HG02870 (cell line): ENCODE data around the gene MBTPS1.

ENCODE experiments used
- ATAC-seq: cut with Tn5 transposase; IDR thresholded peaks from one replicate; pipeline ENCODE4 v1.9.1; 2021; ENCODE audit warnings: mild to moderate bottlenecking, moderate library complexity; ENCODE audit not compliant: unreplicated experiment

The MBTPS1 gene

DNA sequence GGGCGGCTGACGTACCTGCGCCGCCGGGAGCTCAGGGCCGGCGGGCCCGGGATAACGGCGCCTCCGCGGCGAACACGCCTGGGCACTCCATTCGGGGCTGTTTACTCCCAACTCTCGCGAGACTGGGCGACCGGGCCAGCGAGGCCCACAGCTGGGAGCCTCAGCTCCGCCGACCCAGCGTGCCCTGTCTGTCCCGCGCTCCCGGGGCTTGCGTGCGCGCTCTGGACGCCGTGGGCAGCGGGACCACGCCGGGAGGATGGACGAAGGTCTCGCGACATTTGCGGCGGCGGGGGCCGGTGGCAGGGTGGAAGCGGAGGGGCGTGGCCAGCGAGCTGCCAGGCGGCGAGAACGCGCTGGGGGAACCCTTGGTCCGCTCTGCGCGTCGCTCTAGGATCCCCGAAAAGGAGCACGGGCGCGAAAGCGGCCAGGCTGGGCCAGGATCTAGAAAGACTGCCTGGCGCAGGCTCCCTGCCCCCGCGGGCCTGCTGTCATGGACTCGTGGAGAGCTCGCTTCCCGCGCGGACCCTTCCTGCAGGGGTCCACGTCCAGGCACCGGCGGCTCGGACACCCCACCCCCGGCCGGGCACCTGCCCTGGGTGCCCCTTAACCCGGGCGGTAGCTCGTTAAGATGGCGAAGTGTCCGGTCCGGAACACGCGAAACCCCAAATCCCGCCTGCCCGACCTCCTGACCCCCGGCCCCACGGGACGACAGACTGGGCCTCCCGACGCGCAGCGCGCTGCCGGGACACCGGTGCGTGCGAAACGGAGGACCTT, at the start of gene MBTPS1:
Gene MBTPS1, minus strand, starts transcription at position 223 of the 774 bp plus-strand sequence. CDS start 15,159 bp downstream, outside the sequence.
- peak; percentile 82 for ATAC-seq

DNA sequence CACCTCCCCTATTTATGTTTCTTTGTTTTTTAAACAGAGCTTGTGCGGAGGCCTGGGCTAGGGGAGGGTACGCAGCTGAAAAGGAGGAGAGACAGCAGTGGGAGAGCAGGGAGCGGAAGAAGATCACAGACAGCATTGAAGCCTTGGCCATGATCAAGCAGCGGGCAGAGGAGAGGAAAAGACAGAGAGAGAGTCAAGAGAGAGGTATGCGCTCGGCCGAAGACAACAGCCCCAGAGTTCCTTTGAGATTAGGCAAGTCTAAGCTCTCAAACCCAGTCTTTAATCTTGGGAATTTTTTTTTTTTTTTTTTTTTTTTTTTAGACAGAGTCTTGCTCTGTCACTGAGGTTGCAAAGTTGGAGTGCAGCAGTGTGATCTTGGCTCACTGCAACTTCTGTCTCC, 49.0 kb upstream of the MBTPS1 start:
- ATAC-seq: no peak

DNA sequence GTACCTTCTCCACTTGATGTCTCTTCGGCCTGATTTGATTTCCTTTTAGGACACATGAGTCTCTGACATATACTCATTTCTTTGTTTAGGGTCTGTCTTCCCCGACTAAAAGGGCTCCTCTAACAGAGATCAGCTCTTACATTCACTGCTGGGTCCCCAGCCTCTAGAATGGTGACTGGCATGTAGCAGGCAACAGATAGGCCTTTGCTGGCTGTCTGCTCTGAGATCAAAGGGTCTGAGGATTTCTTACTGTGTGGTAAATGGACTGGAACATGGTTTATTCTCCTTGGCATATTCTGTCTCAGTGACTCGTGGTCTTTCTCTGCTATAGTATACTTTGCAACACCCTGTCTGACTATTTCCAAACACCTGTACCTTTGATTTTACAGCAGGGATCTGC, 45.1 kb upstream of the MBTPS1 start:
- ATAC-seq: no peak

DNA sequence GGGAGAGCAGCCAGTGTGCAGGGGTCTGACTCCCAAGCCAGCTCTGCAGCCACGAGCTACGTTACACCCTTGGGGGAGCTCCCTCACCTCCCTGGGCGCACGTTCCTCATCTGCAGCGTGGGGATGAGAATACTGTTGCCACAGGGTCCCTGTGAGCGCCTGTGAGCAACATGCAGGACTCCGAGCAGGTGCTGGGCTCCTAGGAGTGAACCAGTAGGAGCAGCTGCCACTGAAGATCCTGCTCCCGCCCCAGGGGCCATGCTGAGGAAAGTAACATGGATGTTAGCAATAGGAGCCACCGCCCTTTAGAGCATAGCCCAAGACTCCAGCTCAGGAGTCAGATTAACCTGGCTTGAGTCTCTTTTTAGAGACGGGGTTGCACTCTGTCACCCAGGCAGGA, 44.3 kb upstream of the MBTPS1 start:
- no peak for ATAC-seq

DNA sequence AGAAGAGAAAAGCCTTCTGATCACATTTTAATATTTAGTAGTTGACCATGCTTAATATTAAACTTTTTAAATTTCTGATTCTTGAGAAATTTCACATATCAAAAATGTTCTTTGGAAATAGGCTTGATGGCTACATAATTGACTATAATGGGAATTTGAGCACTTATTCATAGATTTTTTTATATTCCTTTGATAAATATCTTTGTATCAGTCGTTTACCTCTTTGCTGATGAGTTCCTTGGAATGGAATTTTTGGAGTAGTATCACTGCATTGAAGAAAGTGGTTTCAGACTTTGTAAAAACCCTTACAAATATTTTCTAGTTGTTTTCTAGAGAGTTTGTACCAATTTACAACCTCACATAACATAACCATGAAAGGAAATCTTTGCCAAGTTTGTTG, 43.1 kb upstream of the MBTPS1 start:
- ATAC-seq: no peak

DNA sequence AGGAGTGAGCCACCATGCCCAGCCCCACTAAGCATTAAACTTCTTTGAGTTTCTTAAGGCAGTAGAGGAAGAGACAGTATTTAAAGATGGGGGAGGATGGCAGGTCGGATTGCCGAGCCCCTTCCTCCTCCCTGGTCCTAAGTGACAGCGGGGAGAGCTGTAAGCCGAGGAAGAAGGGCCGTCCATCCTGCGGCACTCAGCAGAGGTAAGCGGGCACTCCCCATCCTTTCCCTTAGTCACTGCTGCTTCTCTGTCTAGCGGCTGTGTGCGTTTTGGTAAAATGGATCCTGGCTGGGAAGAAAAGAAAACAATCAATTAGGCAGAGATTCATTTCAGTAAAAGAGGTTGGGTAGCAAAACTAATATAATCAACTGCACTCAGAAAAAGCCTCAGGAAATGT, 42.3 kb upstream of the MBTPS1 start:
- ATAC-seq: no peak

DNA sequence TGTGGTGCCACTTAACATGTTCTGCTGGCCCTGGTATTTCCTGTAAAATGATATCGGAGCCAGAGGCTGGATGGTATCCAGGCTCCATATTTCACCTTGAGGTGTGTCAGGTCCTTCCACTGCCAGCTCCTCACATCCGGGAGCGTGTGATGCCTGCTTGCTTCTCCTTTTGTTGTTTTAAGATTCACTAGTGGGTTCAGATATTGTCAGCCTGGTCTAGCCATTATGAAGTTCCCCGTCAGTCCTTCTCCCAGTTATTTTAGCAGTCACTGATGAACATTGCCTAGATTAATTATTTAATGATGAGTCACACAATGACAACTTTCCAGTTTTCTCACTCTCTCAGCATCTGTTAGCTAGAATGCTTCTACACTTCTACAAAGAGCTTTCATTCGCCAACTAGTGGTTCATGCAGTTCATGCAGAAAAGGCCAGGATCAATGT, 39.6 kb upstream of the MBTPS1 start:
- no peak for ATAC-seq

DNA sequence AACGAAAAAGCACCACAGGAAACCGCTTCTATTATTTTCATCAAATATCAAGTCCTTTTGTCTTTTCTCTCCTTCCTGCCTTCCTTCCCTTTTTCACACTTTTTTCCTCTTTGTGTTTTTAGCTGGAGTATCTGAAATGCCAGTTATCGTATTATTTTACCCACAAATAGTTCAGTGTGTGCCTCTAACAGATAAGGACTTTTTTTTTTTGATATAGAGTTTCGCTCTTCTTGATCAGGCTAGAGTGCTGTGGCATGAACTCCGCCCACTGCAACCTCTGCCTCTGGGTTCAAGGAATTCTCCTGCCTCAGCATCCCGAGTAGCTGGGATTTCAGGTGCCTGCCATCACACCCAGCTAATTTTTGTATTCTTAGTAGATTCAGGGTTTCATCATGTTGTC, 39.0 kb upstream of the MBTPS1 start:
- ATAC-seq: no peak

DNA sequence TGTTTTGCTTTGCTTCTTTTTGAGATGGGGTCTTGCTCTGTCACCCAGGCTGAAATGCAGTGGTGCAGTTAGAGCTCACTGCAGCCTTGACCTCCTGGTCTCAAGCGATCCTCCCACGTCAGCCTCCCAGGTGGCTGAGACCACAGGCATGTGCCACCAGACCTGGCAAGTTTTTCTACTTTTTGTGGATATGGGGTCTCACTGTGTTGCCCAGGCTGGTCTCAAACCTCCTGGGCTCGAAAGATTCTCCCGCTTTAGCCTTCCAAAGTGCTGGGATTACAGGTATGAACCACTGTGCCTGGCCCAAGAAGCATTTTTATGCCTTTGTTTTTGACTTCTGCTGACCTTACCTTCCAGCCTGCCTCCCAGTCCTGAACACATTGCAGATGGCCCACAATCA, 38.5 kb upstream of the MBTPS1 start:
- no peak for ATAC-seq

DNA sequence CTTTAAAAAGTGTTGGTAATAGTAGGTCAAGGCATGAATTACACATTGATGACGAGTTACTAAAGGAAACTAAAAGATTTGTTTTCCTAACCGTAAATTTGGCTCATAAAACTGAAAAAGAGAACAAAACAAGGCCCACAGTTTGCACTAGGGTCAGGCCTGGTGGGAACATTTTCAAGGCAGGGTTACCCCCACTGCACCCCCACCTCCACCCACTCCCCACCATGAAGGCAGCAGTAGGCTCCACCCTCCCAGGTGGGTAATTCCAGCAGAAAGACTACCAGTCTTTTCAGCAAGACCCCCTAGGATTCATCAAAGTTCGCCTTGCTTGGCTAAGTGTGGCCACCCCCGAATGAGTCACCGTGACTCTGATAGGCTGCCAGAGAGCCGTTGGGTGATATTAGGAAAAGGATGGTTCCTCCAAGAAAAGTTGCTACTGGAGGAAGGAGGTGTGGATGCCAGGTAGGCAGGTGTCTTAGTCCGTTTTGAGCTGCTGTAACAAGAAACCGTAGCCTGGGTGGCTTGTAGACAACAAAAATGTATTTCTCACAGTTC, 37.0 kb upstream of the MBTPS1 start:
- no peak for ATAC-seq

DNA sequence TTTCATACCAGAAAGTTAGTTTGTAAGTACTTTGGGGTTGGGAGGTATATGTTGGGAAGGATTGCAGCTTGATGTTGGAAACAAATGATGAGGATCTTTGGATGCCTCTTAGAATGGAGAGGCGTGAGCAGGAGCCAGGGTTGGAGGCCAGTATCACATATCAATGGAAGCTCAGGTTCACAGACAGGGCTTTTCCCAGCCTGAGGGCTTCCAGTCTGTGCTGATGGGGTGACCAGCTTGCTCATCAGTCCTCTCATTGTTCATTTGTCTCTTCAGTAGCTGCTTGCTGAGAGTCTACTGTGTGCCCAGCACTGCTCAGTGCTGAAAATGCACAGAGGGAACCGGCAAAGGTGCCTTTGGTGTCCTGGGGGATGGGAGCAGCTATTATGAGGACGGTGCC, 34.2 kb upstream of the MBTPS1 start:
- no peak for ATAC-seq

DNA sequence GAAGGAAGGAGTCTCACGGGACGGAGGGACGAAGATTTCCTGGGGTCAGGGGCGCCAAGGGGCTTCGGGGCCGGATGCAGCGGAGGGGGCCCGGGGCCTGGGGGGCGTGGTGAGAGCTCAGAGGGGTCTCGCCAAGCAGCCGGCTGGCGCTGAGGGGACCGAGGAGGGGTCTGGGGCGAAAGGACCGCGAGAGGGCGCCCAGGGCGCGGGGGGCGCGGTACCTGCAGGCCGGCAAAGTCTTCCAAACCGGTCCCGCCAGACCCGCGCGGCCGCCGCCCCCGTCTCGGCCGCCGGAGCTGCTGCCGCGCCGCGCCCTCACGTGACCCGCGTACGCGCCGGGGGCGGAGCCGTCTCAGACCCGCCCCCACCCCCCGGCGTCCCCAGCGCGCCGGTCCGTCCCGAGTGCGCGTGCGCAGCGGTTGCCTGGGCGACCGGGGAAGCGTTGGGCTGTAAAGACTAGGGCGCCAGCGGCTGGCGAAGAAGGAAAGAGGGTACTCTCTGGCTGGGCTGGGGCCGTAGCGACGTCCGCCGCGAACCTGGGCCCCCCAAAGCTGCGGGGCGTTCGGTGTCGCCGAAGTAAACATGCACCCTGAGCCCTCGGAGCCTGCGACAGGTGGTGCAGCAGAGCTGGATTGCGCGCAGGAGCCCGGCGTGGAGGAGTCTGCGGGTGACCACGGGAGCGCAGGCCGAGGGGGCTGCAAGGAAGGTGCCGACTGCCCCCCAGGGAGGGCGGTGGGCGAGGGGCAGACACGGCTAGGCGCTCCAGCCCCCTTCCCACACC, 28.3 kb upstream of the MBTPS1 start, which contains the start of the genes DNAAF1 and HSDL1:
Gene DNAAF1, plus strand, starts transcription at position 450 of the 781 bp plus-strand sequence. Its CDS starts 133 bp downstream, at position 583.
Gene HSDL1, minus strand, starts transcription at position 319 of the 781 bp plus-strand sequence. CDS start 13,856 bp downstream, outside the sequence.
- peak; percentile 78 for ATAC-seq

DNA sequence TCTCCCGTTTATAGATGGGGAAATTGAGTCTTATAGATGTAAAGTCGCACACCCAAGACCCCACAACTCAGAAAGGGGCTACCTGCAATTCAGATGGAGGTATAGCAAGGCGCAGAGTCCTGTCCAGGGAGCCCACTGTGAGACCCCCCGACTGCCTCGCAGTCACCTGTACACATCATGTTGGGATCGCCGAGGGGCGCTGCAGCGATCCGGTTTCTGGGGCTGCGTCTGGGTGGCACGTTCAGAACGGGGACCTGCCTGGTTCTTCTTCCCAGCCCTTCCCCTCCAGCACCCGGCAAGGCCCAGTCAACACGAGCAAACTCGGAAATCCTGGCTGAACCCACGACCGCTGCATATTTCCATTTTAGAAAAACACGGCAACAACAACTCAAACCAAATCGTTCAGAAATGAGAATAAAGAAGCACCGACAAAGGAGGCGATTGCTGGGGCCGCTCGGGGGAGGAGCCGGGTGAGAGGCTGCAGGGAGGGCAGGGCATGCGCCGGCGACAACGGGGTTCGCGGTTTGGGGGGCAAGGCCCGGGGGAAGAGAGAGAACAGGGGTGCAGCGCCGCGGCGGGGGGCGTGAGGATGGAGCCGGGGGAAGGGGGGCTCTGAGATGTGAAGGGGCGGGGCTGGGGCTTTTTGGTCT, 27.6 kb upstream of the MBTPS1 start:
- peak; percentile 11 for ATAC-seq

DNA sequence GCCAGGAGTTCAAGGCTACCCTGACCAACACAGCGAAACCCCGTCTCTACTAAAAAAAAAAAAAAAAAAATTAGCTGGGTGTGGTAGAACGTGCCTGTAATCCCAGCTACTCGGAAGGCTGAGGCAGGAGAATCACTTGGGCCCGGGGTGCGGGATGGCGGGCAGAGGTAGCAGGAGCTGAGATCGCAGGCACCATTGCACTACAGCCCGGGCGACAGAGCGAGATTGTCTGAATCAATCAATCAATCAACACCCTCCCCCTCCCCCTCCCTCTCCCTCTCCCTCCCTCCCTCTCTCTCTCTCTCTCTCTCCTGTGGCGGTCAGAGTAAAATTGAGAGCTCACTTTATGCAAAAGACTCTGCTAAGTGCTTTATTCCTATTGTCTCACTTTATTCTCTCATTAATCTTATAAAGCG, 27.1 kb upstream of the MBTPS1 start:
- no peak for ATAC-seq

DNA sequence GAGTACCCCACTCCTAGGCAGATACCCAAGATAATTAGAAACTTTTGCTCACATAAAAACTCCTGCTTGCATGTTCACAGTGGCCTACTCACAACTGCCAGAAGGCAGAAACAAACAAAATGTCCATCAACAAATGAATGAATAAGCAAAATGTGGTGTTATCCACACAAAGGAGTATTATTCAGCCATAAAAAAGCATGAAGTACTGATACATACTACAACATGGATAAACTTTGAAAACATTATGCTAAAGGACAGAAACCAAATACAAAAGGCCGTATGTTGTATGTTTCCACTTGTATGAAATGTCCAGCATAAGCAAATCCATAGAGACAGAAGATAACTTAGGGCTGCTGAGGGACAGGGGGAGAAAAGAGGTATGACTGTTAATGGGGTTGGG, 26.3 kb upstream of the MBTPS1 start:
- ATAC-seq: no peak

DNA sequence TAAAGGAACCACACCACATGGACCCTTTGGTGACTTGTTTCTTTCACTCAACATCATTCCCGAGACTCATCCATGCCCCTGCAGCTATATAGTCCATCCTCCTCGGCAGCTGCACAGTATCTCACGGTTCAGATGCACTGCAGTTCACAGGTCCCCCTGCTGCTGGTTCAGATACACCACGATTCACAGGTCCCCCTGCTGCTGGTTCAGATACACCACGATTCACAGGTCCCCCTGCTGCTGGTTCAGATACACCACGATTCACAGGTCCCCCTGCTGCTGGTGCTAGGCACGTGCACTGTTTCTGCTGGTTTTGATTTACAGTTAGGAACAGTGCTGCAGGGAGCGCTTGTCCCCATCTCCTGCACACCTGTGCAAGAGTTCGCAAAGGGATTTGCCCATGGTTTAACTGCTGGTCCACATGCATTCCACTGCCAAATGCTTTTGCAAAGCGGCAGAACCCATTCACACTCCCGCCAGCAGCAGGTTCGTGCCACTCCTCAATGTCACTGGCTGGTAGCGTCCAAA, 24.5 kb upstream of the MBTPS1 start:
- ATAC-seq: no peak

DNA sequence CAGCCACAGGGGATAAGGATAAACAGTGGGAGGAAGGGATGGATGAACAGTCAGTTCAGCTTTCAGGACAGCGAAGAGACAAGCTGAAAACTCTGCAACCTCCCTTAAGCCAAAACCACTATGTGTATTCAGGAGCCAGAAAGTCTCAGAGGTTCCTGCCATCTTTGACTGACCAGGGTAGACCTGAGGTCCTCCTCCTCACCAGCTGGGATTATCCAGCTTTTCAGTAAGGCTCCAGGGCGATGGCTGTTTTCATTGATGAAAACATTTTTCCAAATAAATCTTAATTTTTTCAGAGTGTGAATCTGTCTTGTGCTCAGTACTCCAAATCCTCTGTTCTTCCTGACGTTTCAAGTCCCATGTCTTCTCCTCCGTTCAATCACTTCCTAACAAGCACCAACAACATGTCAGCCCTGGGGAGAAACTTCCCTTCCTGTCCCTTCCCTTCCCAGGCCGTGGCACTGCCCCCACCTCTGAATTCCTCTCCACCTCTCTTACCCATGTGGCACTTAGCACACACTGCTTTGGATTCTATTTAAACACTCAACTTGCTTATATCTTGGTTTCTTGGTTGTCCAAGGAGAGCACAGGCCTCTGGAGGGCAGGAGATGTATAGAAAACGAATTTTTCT, 23.0 kb upstream of the MBTPS1 start:
- no peak for ATAC-seq

DNA sequence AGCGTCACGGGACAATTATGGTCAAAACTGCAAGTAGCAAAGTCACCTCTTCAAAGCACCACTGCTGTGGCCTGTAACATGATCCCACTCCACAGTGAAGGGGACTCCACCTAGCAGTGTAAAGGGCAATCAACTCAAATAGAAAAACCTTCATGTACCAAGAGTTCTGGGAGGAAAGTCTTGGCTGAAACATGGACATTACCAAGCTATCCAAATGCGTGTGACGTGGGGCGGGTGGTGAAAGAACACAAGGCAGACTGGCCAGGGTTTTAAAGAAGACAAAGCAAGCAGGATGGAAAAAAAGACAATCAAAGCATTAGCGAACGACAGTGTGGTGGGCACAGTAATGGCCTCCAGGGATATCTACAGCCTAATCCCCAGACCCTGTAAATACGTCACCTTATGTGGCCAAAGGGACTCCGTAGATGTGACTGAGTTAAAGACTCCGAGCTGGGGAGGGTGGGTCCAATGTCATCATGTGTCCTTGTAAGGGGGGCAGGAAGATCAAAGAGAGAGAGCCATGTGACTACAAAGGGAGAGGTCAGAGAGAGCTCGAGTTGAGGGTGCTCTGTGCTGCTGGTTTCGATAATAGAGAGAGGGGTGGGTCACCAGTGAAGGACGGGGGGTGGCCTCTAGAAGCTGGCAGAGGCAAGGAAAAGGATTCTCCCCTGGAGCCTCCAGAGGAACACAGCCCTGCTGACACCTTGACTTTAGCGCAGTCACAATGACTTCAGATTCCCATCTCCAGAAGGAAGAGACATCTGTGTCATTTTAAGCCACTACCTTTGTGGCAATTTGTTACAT, 22.3 kb upstream of the MBTPS1 start:
- peak; percentile 93 for ATAC-seq

DNA sequence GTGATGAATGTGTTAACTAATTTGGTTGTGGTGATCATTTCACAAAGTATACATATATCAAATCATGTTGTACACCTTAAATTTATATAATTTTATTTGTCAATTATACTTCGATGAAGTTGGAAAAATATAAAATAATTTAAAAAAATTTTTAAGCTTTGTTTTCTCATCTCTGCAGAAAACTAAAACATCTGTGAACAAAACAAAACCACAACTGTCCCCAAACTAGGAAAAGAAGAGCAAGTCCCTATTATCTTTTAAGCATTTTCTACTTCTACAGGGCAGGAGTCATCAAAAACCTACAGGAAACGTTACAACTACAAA, 21.7 kb upstream of the MBTPS1 start:
- no peak for ATAC-seq
